ENCODE data around the gene TMEM163.
"Not testable (repeated sequence)": the region's sequence is repeated elsewhere in the genome, so short reads cannot be mapped to it uniquely, and the experiment has no call there.

The TMEM163 gene

DNA sequence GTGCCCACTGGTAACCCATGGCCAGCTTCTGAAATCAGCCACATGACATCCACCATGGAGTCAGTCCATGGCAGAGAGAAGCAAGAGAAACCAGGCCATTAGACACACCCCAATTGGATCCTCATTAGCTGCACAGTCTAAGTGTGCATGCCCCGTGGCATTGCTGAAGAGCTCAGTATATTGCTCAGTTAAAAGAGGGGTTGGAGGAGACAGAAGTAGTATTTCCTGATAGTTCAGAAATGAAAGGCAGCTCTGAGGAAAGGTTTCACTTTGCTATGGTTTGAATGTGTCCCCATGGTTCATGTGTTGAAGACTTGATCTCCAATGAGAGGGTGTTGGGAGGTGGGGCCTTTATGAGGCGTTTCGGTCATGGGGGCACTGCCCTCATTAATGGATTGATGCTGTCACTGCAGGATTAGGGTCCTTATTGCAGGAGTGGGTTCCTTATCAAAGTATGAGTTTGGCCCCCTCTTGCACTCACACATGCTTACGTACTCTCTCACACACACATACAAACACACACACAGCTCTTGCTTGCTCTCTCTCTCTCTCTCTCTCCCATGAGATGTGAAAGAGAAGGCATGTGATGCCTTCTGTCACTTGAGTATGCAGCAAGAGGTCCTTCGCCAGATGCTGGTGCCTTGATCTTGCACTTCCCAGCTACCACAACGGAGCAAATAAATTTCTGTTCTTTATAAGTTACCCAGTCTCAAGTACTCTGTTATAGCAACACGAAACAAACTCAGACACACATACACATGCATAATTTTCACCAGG is 58.0 kb downstream of the TMEM163 start:
- no peak for DNase-seq

- DNase-seq = no peak
Observed at GRCh38 chr2:134659724-134660123, 59.1 kb downstream of the TMEM163 start.

GRCh38 chr2:134657650-134658250 is 61.0 kb downstream of the TMEM163 start:
- DNase-seq = no peak

DNA sequence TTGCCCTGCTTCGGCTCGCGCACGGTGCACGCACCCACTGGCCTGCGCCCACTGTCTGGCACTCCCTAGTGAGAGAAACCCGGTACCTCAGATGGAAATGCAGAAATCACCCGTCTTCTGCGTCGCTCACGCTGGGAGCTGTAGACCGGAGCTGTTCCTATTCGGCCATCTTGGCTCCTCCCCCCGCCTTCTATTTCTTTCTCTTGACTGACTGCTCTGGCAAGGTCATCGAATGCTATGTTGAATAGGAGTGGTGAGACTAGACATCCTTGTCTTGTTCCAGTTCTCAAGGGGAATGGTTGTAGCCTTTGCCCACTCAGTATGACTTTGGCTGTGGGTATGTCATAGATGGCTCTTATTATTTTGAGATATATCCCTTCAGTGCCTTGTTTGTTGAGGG is 62.4 kb downstream of the TMEM163 start:
- not testable (repeated sequence) for DNase-seq

DNA sequence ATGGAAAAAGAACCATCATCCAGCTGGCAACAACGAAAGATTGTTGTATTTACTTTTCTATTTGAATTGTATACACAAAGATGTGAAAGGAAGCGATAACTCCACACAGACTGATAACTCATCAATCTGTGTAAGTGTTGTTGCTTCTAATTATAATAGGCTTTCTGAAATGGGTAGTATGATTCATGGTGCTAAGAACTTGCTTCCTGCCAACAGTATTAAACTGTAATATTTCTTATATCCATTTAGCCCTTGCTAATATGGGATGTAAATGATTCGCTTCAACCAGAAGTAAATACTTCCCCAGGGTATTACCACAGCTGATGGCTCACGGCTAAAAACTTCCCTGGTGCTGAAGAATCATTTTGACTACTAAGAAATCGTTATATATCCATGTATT is 70.2 kb downstream of the TMEM163 start:
- DNase-seq = peak; percentile 33

GRCh38 chr2:134647607-134648256 is 71.1 kb downstream of the TMEM163 start:
- no peak for DNase-seq

DNA sequence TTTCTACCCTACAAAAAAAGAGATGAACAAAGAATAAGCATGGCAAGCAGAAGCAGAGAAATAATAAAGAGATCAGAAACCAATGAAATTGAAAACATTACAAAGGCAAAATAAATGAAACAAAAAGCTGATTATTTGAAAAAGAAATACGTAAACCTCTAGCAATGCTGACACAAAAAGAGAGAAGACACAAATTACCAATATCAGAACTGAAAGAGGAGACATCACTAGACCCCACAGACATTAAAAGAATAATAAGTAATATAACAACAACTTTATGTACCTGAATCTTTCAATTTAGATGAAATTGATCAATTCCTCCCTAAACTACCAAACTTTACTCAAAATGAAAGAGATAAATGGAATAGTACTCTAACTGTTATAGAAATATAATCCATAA is 75.9 kb downstream of the TMEM163 start:
- DNase-seq = no peak

DNA sequence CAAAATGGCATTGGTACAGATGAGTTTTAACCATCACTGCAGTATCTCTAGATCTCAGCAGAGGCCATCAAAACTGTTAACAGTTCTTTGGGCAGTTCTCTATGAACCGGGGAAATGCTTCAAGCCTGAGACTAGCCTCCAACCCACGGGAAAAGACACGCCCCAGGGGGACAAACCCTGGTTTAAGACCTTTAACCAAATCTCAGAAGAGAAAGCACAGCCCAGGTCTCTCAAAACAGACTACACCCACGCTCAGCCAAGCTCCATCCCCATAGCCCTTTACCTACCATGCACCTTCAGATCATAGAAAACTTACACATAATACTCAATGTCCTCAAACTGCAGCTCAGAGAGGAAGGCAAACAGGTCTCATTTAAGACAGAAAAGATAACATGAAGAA is 78.3 kb downstream of the TMEM163 start:
- DNase-seq = no peak

DNA sequence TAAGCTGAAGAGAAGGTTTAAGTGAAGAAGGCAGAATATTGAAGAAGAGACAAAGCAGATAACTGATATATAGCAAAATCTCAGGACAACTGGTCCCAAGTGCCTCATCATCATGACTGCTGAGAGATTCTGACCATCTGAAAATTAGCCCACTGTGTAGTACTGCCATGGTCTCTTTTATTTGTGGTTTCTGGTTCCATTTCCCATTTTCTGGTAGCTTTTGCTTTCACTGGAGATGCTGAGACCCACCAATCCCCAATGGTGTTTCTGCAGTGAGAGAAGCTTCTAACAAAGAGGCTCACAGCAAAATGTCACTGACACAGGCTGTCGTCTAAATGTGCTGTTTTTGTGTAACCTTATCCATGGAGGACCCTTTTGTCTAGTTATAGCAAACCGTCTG is 79.5 kb downstream of the TMEM163 start:
- no peak for DNase-seq

DNA sequence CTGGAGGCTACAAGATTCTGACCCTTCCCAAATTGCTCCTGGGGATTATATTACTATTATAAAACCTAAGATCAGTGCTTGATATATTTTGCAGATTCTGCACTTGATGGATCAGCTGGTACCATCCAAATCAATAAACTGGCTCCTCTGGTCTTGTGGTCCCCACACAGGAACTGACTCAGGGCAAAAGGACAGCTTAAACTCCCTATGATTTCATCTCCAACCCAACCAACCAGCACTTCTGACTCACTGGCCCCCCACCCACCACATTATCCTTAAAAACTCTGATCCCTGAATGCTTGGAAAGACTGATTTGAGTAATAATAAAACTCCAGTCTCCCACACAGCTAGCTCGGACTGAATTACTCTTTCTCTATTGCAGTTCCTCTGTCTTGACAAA is 82.1 kb downstream of the TMEM163 start:
- no peak for DNase-seq

GRCh38 chr2:134634054-134634753 is 84.6 kb downstream of the TMEM163 start:
- DNase-seq = no peak

DNA sequence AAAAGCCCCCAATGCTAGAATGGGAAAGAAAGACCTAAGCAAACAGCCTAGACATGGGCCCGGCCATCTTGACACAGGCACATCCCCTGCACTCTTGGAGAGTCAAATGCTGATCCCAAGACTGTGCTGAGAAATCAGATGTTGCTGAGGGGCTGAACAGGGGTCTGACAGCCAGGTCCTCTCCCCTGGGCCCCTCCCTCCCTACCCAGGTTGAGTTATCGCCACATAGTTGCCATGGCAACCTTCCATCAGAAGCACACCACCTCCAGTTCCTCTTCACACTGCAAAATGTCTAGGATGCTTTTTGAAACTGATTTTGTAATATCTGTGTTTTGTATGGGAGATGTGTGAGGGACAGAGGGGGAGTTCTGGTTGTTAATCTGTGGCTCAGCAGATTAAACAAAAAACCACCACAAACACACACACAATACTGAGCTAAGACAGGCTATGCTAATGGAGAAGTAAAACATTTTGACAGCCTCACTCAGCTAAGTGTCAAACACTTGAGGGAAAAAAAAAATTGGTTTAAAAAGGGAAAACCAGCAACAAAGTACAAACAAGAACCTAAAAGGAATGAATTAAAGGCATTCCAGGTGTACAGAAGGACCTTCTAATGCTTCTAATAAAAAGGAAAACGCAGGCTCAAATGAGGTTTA is 88.2 kb downstream of the TMEM163 start:
- DNase-seq = no peak

DNA sequence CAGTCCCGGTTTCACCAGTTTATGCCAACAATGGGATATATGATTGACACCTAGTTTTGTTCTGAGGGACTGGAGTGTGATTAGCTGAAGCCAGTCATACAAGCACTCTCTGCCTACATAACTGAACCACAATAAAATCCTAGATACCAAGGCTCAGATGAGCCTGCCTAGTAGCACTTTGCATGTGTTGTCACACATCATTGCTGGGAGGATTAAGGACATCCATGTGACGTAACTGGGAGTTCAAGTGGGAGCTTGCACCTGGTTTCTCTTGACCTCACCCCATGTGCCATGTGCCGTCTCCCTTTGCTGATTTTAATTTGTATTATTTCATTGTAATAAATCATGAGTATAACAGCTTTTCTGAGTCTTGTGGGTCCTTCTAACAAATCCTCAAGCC is 90.3 kb downstream of the TMEM163 start:
- DNase-seq = no peak

DNA sequence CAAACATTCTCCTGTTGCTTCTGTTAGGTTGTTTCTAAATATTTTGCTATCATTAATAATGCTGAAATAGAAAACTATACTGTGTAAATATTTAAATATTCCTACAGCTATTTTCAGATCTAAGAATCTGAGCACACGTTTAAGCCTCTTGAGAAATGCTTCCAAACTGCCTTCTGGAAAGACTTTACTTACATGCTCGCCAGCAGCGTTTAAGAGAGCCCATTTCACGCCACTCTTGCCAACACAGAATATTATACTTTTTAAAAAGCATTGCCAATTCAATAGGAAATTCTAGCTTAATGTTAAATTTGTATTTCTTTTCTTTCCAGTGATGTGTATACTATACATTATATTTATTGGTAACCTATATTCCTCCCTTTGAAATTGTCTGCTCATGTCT is 92.0 kb downstream of the TMEM163 start:
- DNase-seq = no peak

- no peak for DNase-seq
Observed at GRCh38 chr2:134625311-134625710, 93.5 kb downstream of the TMEM163 start.

- DNase-seq = no peak
Observed at GRCh38 chr2:134623796-134624195, 95.0 kb downstream of the TMEM163 start.

DNA sequence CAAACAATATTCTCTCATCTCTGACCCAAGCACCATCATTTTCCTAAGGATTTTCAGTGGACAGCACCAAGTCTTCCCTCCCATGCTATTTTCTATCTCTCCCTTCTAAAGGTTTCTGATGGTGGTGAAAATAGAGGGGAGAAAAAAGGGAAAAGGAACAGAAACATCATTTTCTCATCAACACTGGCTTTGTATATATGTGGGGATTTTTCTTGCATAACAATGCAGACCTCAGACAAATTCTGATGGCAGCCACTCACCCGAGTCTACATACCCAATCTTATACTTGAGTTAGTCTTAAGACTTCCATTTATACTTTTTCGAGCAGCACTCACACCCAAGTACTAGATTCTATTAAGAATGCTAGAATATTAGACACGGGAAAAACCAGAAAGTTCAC is 95.8 kb downstream of the TMEM163 start:
- DNase-seq = no peak

DNA sequence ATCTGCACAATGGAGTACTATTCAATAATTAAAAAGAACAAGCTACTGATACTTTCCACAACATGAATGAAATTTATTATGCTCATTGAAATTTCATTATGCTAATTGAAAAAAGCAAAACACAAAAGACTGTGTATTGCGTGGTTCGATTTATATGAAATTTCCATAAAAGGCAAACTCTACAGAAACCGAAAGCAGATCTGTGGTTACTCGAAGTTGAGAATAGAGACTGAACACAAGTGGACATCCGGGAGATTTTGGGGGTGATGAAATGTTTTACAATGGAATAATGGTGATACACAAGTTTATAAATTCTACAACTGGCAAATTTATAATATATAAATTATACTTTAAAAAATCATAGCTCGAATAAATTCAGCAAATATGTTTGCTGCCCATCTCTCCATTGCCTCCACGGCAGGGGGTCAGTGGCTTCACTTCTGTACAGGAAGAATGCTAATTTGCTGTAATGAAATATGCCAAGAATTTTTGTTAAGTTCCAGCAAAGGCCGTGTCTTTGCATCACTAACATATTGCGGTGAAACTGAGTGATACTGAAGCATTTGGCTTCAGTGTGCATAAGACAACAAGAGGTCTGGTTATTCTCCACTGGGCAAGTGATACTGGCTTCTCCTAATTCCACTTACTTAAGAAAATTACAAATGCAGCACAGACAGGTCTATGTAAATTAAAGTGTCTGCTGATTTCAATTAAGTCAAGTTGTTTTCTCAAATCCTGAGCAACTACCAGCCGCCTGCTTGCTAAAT is 96.7 kb downstream of the TMEM163 start:
- no peak for DNase-seq

GRCh38 chr2:134619250-134619649 is 99.5 kb downstream of the TMEM163 start:
- no peak for DNase-seq

- not testable (repeated sequence) for DNase-seq
Observed at GRCh38 chr2:134615480-134615879, 103.3 kb downstream of the TMEM163 start.

GRCh38 chr2:134611316-134611715 is 107.5 kb downstream of the TMEM163 start:
- DNase-seq = no peak

GRCh38 chr2:134610871-134611270 is 107.9 kb downstream of the TMEM163 start:
- DNase-seq = no peak

All from kidney glomerular epithelial cell (primary cell).